HEK293T (cell line): ENCODE results near the gene ADCY2.

Source experiments
- ARNT ChIP-seq: fragments of 450-650 bp; IDR thresholded peaks from 2 replicates; pipeline ENCODE4 v1.6.1; 2017; ENCODE audit warnings: mild to moderate bottlenecking
- BHLHE40 ChIP-seq: fragments of 450-650 bp; IDR thresholded peaks from 2 replicates; pipeline ENCODE4 v1.6.1; 2016; ENCODE audit warnings: mild to moderate bottlenecking, moderate library complexity, borderline replicate concordance
- FOXA1 ChIP-seq: fragments of 450-650 bp; IDR thresholded peaks from 2 replicates; pipeline ENCODE4 v1.6.1; 2016; ENCODE audit warnings: mild to moderate bottlenecking
- FOXK2 ChIP-seq: fragments of 450-650 bp; IDR thresholded peaks from 2 replicates; pipeline ENCODE4 v1.6.1; 2016; ENCODE audit warnings: mild to moderate bottlenecking
- FOXM1 ChIP-seq: fragments of 450-650 bp; IDR thresholded peaks from 2 replicates; pipeline ENCODE4 v1.6.1; 2017; ENCODE audit warnings: mild to moderate bottlenecking, borderline replicate concordance
- SP1 ChIP-seq: fragments of 450-650 bp; IDR thresholded peaks from 2 replicates; pipeline ENCODE4 v1.6.1; 2017
- SUZ12 ChIP-seq: fragments of 450-650 bp; IDR thresholded peaks from 2 replicates; pipeline ENCODE4 v1.6.1; 2016; ENCODE audit warnings: mild to moderate bottlenecking
- TARDBP ChIP-seq: fragments of 450-650 bp; IDR thresholded peaks from 2 replicates; pipeline ENCODE4 v1.6.1; 2016
- ZNF384 ChIP-seq: fragments of 450-650 bp; IDR thresholded peaks from 2 replicates; pipeline ENCODE4 v1.6.1; 2016
- TF ChIP-seq, protein P1 (sequence below): fragments of 450-650 bp; IDR thresholded peaks from 2 replicates; pipeline ENCODE4 v1.6.1; 2016

DNA sequence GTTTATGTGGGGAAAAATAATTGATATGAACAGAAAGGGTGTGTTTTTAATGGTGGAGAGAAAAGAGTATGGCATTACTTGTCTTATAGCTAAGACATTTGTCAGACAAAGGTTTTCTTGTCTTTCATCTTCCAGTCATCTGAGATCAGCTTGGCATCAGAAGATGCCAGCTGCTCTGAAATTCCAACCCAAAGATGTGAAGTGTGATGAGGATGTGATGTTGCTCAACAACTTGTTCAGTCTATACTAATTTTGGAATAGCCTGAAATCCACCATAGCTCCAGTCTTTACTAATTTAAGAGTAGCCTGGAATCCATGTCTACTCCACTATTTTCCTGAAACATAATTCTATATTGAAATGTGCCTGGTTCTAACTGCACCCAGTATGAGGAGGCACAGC, 272.7 kb downstream of the ADCY2 start:
- no peak for TF ChIP-seq SUZ12
- no peak for TF ChIP-seq FOXM1
- no peak for TF ChIP-seq FOXA1
- no peak for TF ChIP-seq ARNT
- TF ChIP-seq BHLHE40: no peak
- TF ChIP-seq, protein P1, sequence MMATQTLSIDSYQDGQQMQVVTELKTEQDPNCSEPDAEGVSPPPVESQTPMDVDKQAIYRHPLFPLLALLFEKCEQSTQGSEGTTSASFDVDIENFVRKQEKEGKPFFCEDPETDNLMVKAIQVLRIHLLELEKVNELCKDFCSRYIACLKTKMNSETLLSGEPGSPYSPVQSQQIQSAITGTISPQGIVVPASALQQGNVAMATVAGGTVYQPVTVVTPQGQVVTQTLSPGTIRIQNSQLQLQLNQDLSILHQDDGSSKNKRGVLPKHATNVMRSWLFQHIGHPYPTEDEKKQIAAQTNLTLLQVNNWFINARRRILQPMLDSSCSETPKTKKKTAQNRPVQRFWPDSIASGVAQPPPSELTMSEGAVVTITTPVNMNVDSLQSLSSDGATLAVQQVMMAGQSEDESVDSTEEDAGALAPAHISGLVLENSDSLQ: no peak
- TF ChIP-seq SP1: no peak
- no peak for TF ChIP-seq TARDBP
- no peak for TF ChIP-seq ZNF384
- TF ChIP-seq FOXK2: no peak
